DMS53 (cell line): ENCODE measurements around the gene HTR2A.
"Not testable (repeated sequence)": the region's sequence is repeated elsewhere in the genome, so short reads cannot be mapped to it uniquely, and the experiment has no call there.

ENCODE experiments used
- DNase-seq: peaks from one replicate; lab custom pipeline; 2025; lab: John Stamatoyannopoulos, UW

Gene HTR2A

GRCh38 chr13:46804921-46805320 lies 91.9 kb downstream of the HTR2A start:
- DNase-seq, result not testable (repeated sequence)

DNA sequence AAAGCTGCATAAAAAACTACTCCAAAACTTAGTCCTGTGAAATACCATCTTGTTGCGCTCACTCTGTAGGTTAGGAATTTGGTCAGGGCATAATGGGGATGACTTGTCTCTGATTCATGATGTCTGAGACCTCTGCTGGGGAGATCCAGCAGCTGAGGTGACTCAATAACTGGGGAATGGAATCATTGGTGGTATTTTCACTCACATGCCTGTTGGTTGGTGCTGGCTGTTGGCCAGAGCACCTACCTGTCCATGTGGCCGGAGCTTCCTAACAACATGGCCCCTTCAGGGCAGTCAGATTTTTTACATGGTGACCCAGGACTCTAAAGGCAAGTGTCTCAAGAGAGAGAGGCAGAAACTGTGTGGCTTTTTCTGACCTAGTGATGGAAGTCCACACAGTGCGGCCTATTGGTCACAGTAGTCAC lies 92.5 kb downstream of the HTR2A start:
- no peak for DNase-seq

DNA sequence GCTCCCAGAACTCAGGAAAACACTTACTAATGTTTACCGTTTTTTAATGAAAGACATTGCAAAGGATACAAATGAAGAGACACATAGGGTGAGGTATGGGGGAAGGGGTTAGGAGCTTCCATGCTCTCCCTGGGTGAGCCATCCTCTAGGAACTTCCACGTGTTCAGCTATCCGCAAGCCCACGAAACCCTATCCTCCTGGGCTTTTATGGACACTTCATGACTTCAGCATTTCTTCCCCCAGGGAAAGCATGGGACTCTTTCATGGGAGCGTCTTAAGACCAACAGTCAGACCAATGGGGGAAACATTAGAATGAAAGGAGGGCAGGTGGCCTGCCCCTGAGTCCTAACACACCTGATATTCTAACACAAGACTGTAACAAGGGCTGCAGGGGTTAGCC lies 93.3 kb downstream of the HTR2A start:
- no peak for DNase-seq

DNA sequence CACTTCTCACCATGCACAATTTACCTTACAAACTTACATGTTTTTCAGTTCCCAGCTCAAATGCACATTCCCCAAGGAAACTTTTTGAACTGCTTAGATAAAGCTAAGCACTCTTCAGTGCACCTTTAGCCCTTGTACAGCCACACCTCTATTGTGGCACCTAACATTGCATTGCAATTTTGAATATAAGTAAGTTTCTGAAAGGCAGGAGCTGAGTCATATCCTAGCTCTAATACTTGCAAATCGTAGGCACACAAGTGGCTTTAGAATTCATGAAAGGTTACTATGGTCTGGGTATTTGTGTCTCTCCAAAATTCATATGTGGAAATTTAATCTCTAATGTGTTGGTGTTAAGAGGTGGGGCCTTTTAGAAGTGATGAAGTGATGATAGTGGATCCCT lies 95.0 kb downstream of the HTR2A start:
- DNase-seq, result no peak

GRCh38 chr13:46799139-46799538 lies 97.7 kb downstream of the HTR2A start:
- DNase-seq, result no peak

DNA sequence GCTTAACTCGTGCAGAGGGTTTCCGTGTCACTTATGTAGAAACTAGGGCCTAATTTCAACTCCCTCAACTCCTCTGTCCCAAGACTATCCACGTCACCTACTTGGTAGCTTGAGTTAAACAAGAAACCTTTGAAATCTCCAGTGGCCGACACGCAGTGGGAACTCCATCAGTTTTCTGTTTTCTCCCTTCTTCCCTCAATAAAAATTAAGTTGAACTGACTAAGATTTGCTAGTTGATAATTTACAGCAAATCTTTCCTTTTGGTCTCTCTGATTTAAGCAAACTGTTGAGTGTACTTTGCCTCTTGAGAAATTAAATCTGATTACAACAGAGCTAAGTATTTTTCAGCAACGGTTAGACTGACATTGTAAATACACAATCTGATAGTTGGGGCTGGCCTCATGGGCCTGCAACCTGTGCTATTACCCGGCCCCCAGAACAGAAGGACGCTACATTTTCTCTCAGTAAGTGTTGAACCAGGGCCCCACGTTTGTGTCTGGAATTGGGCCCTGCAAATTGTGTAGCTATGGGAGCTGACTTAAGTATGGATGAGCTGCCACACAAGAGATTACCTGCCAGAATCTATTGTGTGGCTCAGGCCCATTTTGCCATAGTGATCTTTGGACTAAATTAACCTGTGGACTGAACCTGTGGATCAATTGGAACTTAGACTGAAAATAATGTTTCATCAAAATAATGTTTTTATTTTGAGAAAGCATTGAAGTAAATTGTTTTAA lies 99.2 kb downstream of the HTR2A start:
- peak; percentile 21 for DNase-seq

GRCh38 chr13:46796515-46797474 lies 100.1 kb downstream of the HTR2A start, which contains the start of gene ESD:
Gene ESD (minus strand): TSS chr13:46797161. CDS start chr13:46791413, 5,748 bp downstream.
- DNase-seq, result peak; percentile 94

DNA sequence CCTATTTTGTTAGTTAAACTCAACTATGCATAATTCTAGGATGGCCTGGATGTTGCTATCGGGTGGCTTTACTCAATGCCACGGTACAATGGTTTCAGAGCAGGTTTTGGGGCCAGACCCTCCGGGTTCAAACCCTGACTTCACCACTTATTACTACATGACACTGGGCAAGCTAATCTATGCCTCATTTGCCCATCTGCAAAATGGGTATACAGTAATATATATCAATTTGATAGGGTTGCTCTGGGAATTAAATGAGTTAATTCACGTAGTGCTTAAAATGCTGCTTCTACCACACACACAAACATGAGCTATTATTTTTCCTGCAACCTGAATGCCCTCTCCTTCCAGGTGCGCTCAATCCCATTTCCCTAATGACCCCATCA lies 100.7 kb downstream of the HTR2A start:
- no peak for DNase-seq

- no peak for DNase-seq
Observed at GRCh38 chr13:46795321-46795720, 101.5 kb downstream of the HTR2A start.

GRCh38 chr13:46783504-46783903 lies 113.3 kb downstream of the HTR2A start:
- no peak for DNase-seq

DNA sequence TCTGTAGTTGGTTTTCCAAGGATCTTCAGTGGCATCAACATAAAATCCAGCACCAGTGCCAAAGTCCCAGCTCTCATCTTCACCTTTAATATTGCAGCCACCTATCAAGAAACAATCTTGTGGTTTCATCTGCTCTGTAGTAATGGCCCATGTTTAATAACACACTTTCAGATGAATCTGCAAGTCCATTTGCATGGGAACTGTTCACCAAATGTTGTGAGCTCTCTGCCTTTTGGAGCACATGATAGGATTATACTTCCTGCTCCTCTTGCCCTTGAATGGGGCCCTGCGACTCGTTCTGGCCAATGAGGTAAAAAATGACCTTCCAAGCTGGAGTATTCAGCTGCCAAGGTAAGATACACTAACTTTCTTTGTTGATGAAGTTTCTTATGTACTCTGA lies 114.2 kb downstream of the HTR2A start:
- no peak for DNase-seq

GRCh38 chr13:46782066-46782465 lies 114.8 kb downstream of the HTR2A start:
- DNase-seq, result no peak
